Dermis blood vessel endothelial cell (primary cell): ENCODE results near the gene TELO2. TPM values are rescaled to one million over a fixed set of nuclear protein-coding genes. Genes with fewer than 3 reads are reported as not detected.

Experiments
- DNase-seq: peaks from one replicate; pipeline ENCODE4 v3.0.0; 2010
- total RNA-seq: library from RNA; depleted of rRNA; stranded (reverse); fragments of >200 nt; gene quantifications from 2 replicates; pipeline ENCODE4 v1.2.3, GENCODE V29; 2014

The TELO2 gene
- total RNA-seq, 1 donor from 2014 or later: 21.3 TPM

DNA sequence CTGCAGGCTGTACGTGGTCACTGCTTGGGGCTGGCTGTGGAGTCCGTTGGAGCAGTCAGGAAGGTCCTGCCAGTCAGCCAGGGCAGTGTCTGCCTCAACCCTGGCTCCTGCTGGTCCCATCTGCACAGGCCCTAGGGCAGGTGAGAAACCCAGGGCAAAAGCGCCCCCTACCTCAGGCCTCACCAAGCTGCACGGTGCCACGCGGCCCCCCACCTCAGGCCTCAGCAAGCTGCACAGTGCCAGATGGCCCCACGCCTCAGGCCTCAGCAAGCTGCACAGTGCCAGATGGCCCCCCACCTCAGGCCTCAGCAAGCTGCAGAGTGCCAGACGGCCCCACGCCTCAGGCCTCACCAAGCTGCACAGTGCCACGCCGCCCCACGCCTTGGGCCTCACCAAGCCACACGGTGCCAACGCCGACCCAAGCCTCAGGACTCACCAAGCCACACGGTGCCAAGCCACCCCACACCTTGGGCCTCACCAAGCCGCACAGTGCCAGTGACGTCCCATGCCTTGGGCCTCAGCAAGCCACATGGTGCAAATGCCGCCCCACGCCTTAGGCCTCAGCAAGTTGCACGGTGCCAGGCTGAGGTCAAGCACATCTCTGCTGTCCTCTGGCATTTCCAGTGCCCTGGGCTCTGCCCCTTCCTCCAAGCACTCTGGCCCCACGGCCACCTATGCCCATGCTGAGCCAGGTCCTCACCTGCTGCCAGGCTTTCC lies 45.8 kb downstream of the TELO2 start:
- peak; percentile 44 for DNase-seq

DNA sequence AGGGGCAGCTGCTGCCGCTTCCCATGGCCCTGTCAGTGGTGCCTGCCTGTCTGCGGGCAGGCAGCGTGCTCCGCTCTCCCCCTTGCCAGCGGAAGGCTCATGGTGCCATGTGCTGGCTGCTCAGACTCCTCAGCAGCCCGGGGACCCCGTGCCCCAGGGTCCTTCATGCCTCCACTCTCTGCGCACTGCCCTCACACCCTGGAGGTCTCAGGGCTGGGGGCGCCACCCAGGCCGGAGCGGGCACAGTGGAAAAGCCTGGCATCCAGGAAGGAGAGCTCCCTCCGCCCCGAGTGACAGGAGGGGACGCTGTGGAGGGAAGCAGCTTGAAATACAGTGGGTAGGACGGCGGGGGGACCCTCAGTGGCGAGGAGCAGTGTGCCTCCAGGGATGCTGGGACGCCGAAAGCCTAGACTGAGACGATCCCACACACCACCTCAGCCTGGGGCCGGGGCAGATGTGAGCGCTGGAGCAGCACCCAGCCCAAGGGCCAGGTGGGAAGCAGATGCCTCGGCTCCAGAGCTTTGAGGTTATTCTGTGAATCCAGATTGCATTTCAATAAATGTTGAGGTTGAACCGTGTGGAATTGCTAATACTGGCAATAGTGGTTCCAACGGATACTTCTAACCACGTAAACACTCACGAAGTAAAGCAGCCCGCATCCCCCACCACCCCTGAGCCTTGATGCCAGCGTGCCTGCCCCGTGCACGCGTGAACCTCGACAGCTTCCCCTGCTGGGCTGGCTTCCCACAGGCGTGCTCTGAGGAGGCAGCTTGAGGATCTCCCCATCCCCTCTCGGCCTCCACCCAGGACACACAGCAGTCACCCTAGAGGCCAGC lies 46.8 kb downstream of the TELO2 start:
- no peak for DNase-seq

DNA sequence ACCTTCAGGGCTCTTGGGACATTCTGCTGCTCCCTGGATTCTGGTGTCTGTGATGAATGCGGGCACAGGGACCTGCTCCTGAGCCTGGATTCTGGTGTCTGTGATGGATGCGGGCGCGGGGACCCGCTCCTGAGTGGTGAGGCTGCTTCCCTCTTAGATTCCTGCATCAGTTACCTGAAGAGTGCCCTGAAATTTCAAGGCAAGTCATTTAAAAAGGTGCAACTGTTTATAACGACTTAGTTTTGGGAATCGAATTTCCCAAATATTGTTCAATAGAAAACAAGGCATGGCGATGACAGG lies 47.3 kb downstream of the TELO2 start:
- no peak for DNase-seq

DNA sequence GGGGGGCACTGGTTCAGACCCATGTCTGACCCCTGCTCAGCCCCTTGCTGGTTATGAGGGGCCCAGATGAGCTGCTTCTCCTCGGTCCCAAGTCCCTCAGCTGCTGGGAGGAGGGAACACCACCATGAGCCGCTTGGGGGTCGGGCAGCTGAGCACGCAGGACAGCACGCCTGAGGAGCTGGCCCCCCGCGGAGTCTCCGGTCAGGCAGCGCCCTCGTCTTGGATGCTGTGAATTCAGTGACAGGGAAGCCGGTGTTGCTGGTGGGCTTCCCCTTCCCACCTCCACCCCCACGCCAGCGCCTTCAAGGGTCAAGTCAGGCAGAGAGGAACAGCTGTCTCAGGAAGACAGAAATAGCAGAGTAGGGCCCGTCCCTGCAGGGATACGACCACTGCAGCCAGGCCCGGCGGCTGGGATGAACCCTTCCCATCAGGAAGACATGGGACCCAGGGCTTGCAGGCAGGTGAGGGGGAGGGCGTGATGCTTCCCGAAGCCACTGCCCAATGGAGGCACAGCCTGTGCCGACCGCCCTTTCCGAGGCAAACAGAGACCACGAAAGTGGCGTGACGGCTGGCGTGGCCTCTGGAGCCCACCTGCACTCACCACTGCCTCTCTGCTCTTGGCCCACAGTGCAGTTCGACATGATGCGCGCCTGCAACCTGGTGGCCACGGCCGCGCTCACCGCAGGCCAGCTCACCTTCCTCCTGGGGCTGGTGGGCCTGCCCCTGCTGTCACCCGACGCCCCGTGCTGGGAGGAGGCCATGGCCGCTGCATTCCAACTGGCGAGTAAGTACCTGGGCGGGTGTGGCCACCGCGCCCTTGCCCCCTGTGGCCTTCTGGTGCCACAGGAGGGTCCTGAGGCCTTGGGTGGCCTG lies 48.4 kb downstream of the TELO2 start:
- no peak for DNase-seq

DNA sequence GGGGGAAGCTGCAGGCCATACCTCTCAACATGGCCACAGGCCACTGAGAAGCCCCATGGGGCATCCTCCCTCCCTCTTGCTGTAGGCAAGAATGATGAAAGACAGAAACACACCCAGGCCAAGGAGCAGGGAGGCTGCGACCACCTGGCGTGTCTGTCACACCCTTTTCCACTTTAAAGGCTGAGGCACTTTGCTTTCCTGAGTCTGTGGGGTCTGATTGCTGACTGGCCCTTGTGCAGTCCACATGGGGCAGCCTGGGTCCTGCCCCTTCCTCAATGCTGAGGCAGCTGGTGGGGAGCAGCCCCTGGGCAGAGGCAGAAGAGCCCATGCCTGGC lies 49.0 kb downstream of the TELO2 start:
- DNase-seq: no peak

DNA sequence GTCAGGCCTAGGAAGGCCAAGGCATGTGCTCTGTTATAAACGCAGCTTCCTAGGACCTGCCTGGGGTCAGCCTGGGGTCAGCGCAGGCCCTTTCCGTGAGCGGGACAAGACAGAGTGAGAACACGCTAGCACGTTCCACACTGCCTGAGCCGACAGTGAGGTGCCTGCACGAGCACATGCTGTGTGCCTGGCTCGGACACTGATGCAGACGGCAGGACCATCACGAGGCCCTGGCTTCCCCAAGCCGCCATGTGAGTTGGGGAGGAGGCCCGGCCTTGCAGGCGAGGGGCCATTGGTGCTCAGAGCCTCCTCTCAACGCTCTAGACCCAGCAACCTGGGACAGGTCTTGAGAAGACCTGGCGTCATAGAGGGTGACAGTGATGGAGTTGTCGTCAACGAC lies 49.4 kb downstream of the TELO2 start:
- no peak for DNase-seq

DNA sequence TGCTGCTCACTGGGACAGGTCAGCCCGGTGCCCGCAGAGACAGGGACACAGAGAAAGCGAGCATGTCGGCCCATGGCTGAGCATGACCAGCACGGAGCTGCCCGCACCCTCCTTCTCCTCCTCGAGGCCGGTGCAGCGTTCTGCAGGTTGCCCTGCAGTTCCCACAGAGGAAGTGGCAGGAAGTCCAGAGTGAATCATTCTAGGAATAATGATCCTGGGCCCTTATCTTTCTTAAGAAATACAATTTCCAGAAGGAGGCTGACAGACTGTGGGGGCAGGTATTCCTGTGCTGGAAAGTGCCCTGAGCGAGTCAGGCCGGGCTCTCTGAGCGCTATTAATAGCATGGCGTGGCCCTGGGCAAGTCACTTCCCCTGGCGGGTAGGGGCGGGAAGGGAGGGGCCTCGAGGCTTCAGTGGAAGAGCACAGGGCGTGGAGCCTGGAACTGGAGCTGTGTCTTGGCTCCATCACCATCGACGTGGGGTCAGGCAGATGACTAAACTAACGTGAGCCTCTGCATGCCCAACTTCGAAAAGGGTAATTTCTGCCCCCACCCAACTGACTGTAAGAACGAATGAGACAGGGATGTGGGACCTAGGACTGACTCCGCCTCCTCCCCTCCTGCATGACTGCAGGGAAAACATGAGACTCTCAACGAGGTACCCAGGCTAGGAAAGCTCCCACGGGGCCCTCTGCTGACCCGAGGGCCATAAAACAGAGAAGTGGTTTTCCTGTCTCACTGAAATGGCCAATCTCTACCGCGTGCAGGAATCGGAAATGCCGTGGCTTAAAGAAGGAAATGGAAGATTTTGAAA lies 50.1 kb downstream of the TELO2 start:
- peak; percentile 93 for DNase-seq

DNA sequence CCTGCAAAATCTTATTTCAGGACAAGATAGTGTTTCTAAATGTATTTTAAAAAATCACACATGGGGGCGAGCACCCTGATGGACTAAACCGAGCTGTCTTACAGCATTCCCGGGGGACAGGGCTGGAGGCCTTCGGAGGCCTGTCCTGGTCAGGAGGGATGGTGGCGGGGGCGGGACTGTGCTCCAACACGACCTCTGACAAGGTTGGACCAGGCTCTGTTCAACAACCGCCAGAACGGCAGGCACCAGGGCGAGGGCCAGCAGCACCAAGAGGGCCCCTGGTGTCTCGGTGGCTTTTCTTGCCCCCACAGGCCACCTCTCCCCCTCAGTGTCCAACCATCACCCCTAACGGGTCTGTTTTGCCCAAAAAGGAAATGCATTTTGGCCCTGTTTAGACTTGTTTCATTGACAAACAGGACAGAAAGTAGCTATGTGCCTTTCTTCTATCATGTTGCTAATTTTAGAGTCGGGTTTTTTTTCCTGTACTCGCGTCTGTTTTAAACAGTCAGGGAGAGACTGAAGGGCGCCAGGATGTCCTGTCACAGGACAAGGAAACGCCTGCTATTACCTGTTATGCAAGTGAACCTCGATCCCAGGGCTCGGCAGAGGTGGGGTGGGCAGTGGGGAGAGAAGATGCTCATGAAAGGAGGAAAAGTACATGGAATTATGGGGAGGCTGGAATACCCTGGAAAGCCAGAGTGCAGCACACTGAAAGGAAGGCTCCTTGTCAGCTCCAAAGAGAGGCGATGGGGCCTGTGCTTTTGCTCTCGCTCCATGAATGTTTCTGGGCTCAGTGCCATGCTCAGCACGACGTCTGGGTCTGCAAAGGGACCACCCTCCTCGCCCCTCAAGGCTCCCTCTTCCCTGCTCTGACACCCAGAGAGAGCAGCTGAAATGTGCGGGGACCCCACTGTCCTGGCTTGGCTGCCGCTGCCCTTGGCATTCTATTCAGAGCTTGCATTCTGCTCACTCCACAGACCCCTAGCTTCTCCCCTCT lies 52.2 kb downstream of the TELO2 start:
- DNase-seq: peak; percentile 79

DNA sequence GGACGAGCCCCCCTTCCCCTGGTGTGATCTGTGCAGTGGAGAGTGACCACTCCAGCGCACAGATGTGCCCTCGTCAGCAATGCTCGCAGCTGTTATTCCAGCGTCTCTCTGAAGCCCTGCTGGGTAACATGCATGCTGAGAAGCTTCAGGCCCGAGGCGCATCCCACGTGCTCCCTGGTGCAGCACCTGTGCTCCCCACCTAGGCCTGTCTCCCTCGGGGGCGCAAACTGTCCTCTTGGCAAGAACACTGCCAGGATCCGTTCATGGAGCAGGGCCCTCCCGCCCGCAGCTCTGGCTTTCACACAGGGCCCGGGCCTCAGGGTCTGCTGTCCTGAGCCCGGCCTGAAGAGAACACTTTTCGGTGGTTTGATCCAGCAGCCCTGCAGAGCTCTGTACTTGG lies 53.3 kb downstream of the TELO2 start:
- no peak for DNase-seq

DNA sequence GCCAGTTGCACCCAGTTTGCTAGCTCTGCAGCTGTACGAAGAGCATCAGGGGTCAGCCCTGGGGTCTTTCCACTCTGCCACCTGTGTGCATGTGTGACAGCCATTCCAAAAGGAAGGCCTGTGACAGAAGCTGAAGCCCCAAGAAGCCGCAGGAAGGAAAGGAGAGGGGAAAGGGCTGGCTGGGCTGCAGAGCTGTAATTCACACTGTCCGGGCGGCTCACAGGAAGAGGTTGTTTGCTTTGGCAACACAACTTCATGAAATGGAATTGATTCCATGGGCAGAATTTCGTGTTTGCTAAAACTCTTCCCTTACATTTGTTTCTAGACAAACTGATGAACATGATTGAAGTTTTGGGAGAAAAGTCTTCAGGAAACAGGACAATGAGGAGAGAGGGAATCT lies 55.1 kb downstream of the TELO2 start:
- peak; percentile 81 for DNase-seq

DNA sequence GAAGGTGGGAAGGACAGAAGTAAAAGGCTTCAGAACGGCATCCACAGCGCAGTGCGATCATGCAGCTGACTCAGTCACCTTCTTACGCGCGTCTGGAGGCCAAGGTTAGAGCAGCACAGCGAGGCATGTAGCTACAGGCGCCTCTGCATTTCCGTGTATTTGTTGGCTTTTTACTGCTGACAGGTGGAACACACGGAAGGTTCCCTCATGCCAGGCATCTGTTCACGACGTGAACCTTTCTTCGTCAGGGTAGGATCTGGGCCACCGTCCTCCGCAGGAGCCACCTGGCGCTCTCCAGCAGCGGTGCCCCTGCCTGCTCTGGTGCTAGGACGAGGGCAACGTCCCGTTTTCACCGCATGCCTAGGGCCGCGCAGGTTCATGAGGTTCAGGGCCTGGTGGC lies 55.6 kb downstream of the TELO2 start:
- DNase-seq: peak; percentile 78

DNA sequence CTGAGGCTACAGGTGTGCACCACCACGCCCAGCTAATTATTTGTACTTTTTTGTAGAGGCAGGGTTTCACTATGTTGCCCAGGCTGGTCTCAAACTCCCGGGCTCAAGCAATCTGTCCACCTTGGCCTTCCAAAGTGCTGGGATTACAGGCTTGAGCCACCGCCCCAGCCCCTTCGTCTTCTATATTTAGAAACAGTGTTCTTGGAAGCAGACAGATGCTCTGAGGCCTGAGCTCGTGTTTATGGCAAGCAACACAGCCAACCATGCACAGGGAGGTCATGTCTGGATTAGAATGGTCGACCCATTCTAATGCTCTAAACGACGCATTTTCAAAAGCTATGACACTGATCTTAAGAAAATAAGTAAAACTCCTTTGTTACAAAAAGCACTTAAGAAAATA lies 56.9 kb downstream of the TELO2 start:
- no peak for DNase-seq

DNA sequence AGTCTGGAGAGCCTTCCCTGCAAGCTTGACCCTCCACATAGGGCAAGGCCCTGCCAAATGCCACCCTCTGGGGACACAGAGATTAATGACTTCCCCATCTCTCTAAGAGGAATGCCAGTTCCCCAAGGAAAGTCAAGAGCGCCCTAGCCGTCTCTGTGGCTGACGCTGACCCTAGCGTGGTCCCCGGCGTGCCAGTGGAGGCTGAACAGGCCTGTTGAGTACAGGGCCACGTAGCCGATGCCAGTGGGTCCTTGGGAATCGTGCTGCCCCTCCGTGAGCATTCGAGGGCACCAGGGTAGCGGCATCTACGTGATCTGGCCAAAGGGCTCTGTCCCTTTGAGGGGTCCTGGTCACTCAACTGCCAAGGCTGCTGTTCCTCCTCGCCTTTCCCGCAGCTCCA lies 57.5 kb downstream of the TELO2 start:
- DNase-seq: no peak

DNA sequence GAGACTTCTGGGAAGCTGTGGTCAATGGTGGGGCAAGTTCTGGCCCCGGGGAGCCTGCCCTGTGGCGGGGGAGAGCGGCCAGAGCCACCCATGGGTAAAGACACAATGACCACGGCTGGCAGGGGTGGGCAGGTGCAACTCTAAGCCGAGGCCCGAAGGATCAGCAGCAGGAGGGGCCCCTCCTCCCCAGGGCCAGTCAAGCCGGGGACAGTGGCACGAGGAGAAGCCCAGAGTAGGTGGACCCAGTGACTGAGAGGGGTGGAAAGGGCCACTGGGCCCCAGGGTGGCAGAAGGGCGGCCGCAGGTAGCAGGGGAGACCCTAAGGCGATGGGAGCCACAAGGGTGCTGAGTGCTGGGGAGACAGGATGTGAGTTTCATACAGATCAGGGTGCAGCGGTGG lies 58.0 kb downstream of the TELO2 start:
- no peak for DNase-seq

DNA sequence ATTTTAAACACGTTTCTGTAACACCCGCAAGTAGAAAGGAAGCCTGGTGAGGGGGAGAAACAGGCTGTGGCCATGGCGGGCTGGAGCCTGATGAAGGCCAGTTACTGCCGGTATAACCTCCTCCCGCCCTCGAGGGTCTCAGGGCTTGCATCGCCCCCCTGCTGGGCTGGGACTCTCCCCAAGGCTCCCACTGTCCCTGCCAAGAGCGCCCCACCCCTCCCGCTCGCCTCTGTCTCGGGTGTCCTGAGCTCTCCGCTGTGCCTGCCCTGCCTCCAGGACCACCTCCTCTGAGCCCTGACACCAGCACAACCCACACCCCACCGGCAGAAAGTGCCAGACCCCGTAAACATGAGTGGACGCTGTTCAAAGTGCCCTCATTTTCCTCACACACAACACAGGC lies 59.0 kb downstream of the TELO2 start:
- DNase-seq: no peak

DNA sequence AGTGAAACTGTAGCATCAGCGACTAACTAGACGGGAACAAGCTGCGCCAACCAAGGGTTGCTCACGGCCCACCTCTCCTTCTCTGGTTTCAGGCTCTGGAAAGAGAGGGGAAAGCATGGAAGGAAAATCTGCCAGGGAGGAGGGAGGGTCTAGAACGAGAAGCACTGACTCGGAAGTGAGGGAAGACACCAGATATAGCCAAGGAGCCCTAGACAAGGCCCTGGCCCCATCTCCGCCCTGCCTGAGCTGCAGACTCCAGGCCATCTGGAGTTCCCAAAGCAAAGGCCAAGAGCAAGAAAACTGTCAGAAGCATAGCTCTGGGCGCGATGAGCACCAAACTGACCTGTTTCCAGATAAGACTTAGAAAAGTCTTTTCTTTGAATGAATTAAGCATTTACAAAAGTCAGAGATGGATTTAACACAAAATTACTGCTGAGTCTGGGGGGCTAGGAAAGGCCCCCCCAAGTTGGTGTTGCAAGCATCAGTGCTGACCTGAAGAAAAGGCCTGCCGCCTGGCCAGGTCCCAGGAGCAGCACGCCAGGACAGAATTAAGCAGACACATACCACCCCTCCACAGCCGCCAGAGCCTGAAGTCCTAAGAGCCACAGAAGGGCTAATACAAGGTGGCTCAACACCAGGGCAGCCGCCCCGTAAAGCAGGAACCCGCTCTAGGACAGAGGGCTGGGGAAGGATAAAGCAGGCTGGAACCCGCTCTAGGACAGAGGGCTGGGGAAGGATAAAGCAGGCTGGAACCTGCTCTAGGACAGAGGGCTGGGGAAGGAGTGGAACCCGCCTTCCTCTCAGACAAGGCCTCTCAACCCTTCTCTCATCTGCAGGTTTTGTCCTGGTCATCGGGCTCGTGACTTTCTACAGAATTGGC lies 61.0 kb downstream of the TELO2 start:
- DNase-seq: no peak

DNA sequence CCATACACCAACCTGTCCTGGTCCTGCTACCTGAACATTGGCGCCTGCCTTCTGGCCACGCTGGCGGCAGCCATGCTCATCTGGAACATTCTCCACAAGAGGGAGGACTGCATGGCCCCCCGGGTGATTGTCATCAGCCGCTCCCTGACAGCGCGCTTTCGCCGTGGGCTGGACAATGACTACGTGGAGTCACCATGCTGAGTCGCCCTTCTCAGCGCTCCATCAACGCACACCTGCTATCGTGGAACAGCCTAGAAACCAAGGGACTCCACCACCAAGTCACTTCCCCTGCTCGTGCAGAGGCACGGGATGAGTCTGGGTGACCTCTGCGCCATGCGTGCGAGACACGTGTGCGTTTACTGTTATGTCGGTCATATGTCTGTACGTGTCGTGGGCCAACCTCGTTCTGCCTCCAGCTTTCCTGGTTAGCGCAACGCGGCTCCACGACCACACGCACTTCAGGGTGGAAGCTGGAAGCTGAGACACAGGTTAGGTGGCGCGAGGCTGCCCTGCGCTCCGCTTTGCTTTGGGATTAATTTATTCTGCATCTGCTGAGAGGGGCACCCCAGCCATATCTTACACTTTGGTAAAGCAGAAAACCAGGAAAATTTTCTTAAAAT lies 61.8 kb downstream of the TELO2 start:
- DNase-seq: no peak

DNA sequence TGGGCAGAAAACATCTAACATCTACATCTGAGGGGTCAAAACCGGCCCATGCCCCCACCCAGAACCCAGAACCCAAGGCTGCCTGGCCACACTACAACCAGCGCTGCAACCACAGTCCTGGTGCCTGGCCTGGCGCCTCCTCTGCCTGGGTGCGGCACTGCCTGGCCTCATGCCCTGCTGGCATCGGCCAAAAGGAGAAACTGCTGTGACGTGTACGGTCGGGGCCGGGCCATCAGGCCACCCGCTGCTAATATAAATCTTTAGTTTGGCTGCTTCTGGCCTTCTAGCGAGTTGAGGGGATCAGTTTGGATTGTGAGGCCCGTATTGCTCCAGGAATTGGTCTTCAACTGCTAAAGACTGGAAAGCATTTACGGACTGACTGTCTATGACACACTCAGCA lies 63.1 kb downstream of the TELO2 start:
- DNase-seq: no peak

DNA sequence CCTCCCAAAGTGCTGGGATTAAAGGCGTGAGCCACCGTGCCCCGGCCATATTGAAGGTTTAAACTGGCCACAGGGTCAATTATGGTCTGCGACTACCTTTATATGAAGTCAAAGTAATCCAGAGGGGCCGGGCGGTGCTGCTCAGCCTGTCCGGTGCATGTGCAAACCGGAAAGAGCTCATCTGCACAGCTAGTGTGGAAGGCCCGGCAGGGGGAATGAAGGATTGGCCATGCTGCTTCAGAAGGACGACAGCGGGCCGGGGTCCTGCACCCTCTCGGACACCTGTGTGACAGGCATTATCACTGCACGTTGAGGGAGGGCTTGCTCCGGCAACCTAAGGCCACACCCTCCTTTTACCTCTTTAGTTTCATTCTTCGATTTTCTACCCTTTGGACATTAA lies 63.9 kb downstream of the TELO2 start:
- no peak for DNase-seq

DNA sequence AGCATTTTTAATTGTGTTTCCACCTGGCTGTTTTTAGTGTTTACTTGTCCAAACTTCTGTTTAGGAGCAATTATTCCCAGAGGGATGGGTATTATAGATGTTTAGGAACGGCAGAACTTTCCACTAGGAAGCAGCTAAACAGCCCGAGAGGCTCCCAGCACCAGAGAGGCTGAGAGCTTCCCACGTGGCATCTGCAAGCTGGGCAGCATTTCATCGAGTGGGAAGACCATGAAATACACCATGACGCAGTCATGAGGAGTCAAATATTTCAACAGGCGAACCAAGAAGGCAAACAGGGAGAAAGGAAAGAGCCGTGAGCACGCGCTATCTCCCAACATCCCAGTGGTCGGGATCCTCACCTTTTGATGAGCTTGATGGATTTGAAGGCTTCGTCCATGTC lies 64.4 kb downstream of the TELO2 start:
- DNase-seq: no peak
